Upper lobe of left lung (tissue), 6 donors: ENCODE results near the gene TPRA1. TPM values are rescaled to one million over a fixed set of nuclear protein-coding genes. Genes with fewer than 3 reads are reported as not detected.

Experiments used
- ATAC-seq, 2 donors: fragments of 200-7000 bp; cut with Tn5 transposase; one replicate each; pipeline ENCODE4 v1.9.1; 2022; ENCODE audit warnings: mild to moderate bottlenecking in 2 of 2, moderate library complexity in 2 of 2; ENCODE audit not compliant: low FRiP score in 2 of 2
- DNase-seq, 2 donors: peaks; one replicate each; pipeline ENCODE4 v3.0.0-alpha.2; 2019 to 2020
- H3K27ac ChIP-seq, 4 donors: fragments of 200-600 bp; sonication (generic); one replicate each; pipeline ENCODE4 v1.5.1; 2016 to 2019
- H3K27me3 ChIP-seq, 4 donors: fragments of 200-600 bp; sonication (generic); one replicate each; pipeline ENCODE4 v1.5.1; 2017 to 2019
- H3K36me3 ChIP-seq, 4 donors: fragments of 200-600 bp; sonication (generic); one replicate each; pipeline ENCODE4 v1.5.1; 2016 to 2019
- H3K4me1 ChIP-seq, 4 donors: fragments of 200-600 bp; sonication (generic); one replicate each; pipeline ENCODE4 v1.5.1; 2018 to 2019
- H3K4me3 ChIP-seq, 4 donors: fragments of 200-600 bp; sonication (generic); one replicate each; pipeline ENCODE4 v1.5.1; 2017 to 2019; ENCODE audit warnings: mild to moderate bottlenecking in 2 of 4, moderate library complexity in 1 of 4
- H3K9me3 ChIP-seq, 4 donors: fragments of 200-600 bp; sonication (generic); one replicate each; pipeline ENCODE4 v1.5.1; 2018 to 2019
- EP300 ChIP-seq, 4 donors: sonication (generic); formaldehyde crosslinking; IDR thresholded peaks; one replicate each; pipeline ENCODE4 v1.5.1; 2017; ENCODE audit warnings: antibody characterized with exemption in 4 of 4, control low read depth in 2 of 4
- POLR2A ChIP-seq, 4 donors: fragments of 450-650 bp; IDR thresholded peaks; one replicate each; pipeline ENCODE4 v1.5.1; 2016 to 2017; ENCODE audit warnings: antibody characterized with exemption in 4 of 4, mild to moderate bottlenecking in 2 of 4
- POLR2AphosphoS5 ChIP-seq, 2 donors: sonication (generic); formaldehyde crosslinking; IDR thresholded peaks; one replicate each; pipeline ENCODE4 v1.5.1; 2017; ENCODE audit warnings: antibody characterized with exemption in 2 of 2
- WGBS, 2 donors: methylation state at CpG; one replicate each; pipeline ENCODE4 v1.1.5; 2017 to 2018; 5-methylcytosine and 5-hydroxymethylcytosine counted together
- total RNA-seq, 6 donors: library from RNA; depleted of rRNA in 4 of 6; stranded (reverse); fragments of >200 nt in 4 of 6; gene quantifications; one replicate each; pipeline versions ENCODE4 v1.1.0 to v1.2.1, GENCODE V29; 2016 to 2021
- TF ChIP-seq, protein P1 (sequence below), 6 experiments: fragments of 450-650 bp in 4 of 6; fragments of 200-600 bp in 2 of 6; sonication (generic) in 2 of 6; IDR thresholded peaks; one replicate each; pipeline ENCODE4 v1.5.1; 2016 to 2019; ENCODE audit warnings: antibody characterized with exemption in 6 of 6
- donor health status: DM: no; HTN: no; CAD: no; lungs with moderate emphysema.
- donor health status: DM: no; HTN: yes; CAD: no; lungs with severe emphysema.

The TPRA1 gene
- total RNA-seq, 6 donors from 2014 or later, result 16.8 to 44.4 (median 40.3) TPM

DNA sequence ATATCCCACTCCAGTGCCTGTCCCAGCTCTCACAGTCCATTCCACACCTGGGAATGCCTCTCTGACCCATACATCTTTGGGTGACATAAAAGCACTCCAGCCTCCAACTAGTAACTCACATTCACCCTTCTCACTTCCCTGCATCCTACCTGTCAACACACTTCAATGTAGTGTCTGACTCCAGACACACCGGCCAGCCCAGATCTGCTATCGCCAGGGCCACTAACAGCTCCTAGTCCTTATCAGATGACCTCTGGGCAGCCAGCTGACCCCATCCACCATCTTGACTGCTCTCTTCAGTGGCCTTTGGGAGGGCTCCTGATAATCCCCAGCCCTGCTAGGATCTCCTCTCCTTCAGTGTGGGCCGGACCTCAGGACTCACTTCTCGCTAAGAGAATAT lies 4.8 kb upstream of the TPRA1 start:
- 71 to 91% methylated on average over 2 to 4 of the region's 4 CpGs for WGBS, 2 donors
- no peaks in the 10 kb centered on the region for H3K27me3 ChIP-seq
- H3K4me3 ChIP-seq, result no peak overlapping the region
- no peaks in the 10 kb centered on the region for H3K9me3 ChIP-seq
- ATAC-seq (no peak), DNase-seq (no peak)
- H3K4me1 ChIP-seq, result peaks cover 19 to 30% (median 21%) of the 10 kb centered on the region in 4 donors
- no peaks in the 10 kb centered on the region for H3K36me3 ChIP-seq
- TF ChIP-seq, protein P1, sequence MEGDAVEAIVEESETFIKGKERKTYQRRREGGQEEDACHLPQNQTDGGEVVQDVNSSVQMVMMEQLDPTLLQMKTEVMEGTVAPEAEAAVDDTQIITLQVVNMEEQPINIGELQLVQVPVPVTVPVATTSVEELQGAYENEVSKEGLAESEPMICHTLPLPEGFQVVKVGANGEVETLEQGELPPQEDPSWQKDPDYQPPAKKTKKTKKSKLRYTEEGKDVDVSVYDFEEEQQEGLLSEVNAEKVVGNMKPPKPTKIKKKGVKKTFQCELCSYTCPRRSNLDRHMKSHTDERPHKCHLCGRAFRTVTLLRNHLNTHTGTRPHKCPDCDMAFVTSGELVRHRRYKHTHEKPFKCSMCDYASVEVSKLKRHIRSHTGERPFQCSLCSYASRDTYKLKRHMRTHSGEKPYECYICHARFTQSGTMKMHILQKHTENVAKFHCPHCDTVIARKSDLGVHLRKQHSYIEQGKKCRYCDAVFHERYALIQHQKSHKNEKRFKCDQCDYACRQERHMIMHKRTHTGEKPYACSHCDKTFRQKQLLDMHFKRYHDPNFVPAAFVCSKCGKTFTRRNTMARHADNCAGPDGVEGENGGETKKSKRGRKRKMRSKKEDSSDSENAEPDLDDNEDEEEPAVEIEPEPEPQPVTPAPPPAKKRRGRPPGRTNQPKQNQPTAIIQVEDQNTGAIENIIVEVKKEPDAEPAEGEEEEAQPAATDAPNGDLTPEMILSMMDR (IDR thresholded peaks at IDR 0.05), result no peak
- no peak for TF ChIP-seq EP300 (IDR thresholded peaks at IDR 0.05)
- no peak for TF ChIP-seq POLR2A (IDR thresholded peaks at IDR 0.05)
- TF ChIP-seq POLR2AphosphoS5 (IDR thresholded peaks at IDR 0.05), result no peak
- no peak overlapping the region for H3K27ac ChIP-seq

DNA sequence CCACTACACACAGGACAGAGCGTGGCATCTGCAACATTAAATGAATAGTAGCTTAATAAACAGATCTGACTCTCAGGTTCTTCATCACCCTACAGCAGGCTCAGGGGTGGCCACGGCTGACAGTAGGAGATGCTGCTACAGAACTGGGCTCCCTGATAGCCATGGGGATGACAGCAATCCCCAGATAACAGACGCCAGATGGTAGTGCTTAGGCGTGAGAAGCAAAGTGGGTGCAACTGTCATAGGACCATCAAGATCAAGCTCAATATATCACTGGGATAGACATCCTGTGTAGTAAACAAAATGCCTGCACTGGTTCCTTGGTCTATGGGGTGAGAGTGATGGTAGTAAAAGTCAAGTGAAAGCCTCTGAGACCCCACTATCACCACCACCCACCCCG lies 2.6 kb upstream of the TPRA1 start:
- 95 to 97% methylated on average over 4 to 5 of the region's 5 CpGs for WGBS, 2 donors
- peak overlapping the region in 1 of 4 donors; percentile 30 for H3K27ac ChIP-seq
- DNase-seq (no peak), ATAC-seq (no peak)
- no peaks in the 10 kb centered on the region for H3K27me3 ChIP-seq
- H3K4me3 ChIP-seq, result no peak overlapping the region
- H3K36me3 ChIP-seq, result no peaks in the 10 kb centered on the region
- TF ChIP-seq POLR2AphosphoS5 (IDR thresholded peaks at IDR 0.05), result no peak
- TF ChIP-seq, protein P1 (IDR thresholded peaks at IDR 0.05), result no peak
- TF ChIP-seq POLR2A (IDR thresholded peaks at IDR 0.05), result no peak
- TF ChIP-seq EP300 (IDR thresholded peaks at IDR 0.05), result no peak
- no peaks in the 10 kb centered on the region for H3K9me3 ChIP-seq
- H3K4me1 ChIP-seq, result peaks cover 26 to 32% (median 28%) of the 10 kb centered on the region in 4 donors

DNA sequence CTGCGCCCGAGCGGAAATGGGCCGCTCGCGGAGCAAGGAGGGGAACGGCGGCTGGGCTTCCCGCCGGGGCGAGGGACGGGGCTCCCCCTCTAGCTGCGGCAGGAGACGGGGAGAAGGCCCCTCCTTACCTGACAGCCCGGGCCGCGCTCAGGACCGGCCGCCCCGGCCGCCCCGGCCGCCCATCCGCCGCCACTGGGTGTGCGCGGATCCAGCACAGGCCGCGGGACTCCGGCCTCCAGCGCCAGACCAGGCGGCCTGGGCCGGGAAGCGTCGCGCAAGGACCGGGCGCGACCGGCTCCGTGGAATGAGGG lies 296 bp downstream of the TPRA1 start:
- 2% methylated on average over 35 of the region's 41 CpGs; no CpG with 5 or more reads in 1 of the 2 donors for WGBS, 2 donors
- Histone ChIP-seq H3K4me3 (peak overlapping the region; percentile 80 to 98 (median 92)), H3K4me1 (peaks cover 31 to 42% (median 35%) of the 10 kb centered on the region in 4 donors), H3K36me3 (no peaks in the 10 kb centered on the region), H3K27me3 (no peaks in the 10 kb centered on the region), H3K9me3 (no peaks in the 10 kb centered on the region), H3K27ac (peak overlapping the region; percentile 87 to 96 (median 94))
- peak in 2 of 4 donors; percentile 59 to 80 for TF ChIP-seq POLR2A (IDR thresholded peaks at IDR 0.05)
- TF ChIP-seq, protein P1 (IDR thresholded peaks at IDR 0.05), result peak in 1 of 6 experiments; percentile 4
- no peak for TF ChIP-seq EP300 (IDR thresholded peaks at IDR 0.05)
- ATAC-seq, result peak; percentile 60 to 79
- DNase-seq, result peak in 1 of 2 donors; percentile 93

DNA sequence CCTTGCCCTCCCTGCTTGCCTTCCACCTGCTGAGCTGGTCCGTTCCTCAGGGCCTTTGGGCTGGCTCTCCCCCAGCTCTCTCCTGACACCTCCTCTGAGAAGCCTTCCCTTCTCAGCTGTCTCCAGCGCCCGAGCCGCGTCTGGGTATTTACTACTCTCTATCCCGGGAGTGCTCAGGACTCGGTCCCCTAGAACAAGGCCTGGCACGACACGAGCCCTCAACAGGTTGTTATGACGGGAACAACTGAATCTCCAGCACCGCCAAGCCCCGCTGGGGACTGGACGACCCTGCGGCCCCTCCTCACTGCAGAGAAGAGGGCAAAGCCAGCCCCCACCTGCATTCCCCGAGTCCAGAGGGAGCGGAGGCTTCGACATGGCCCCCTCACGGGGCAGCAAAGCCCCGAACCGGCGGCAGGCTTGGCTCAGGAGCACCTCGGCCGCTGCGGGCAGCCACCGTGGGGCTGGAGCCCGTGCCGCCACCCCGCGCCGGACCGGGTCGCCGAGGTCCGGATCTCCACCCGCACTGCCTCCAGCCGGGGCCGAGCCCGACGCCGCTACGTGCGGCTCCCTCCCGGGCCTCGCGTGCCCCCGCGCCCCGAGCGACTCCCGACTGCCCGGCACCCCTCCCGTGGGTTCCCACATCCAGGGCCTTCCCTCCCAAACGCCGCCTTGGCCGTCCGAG lies 792 bp downstream of the TPRA1 start:
- peak; percentile 39 to 91 for DNase-seq
- TF ChIP-seq POLR2A (IDR thresholded peaks at IDR 0.05) (no peak), POLR2AphosphoS5 (IDR thresholded peaks at IDR 0.05) (no peak), EP300 (IDR thresholded peaks at IDR 0.05) (no peak)
- TF ChIP-seq, protein P1 (IDR thresholded peaks at IDR 0.05), result peak in 1 of 6 experiments; percentile 5
- peak in 1 of 2 donors; percentile 49 for ATAC-seq
- H3K36me3 ChIP-seq, result no peaks in the 10 kb centered on the region
- no peaks in the 10 kb centered on the region for H3K27me3 ChIP-seq
- peak overlapping the region; percentile 80 to 98 (median 92) for H3K4me3 ChIP-seq
- H3K9me3 ChIP-seq, result no peaks in the 10 kb centered on the region
- H3K27ac ChIP-seq, result peak overlapping the region; percentile 87 to 96 (median 94)
- peaks cover 35 to 47% (median 38%) of the 10 kb centered on the region in 4 donors for H3K4me1 ChIP-seq
- 0 to 3% methylated on average over 7 to 20 of the region's 56 CpGs for WGBS, 2 donors
